Thoracic aorta (tissue), 2 donors: Measurements from ENCODE around the gene PLCB1. TPM values are rescaled to one million over a fixed set of nuclear protein-coding genes. Genes with fewer than 3 reads are reported as not detected.

Experiments used
- ATAC-seq: fragments of 150-250 bp; one replicate; pipeline ENCODE4 v1.8.0; 2017; ENCODE audit warnings: low read depth; ENCODE audit not compliant: insufficient number of reproducible peaks, low FRiP score
- DNase-seq: peaks from one replicate; pipeline ENCODE4 v3.0.0-alpha.2; 2020; ENCODE audit warnings: low spot score
- H3K27ac ChIP-seq, 2 donors: fragments of 200-600 bp; sonication (generic); 1 replicate in 1 of 2; 2 replicates in 1 of 2; pipeline ENCODE4 v1.5.1; 2016; ENCODE audit warnings: mild to moderate bottlenecking in 2 of 2, moderate library complexity in 2 of 2
- H3K27me3 ChIP-seq: fragments of 200-600 bp; sonication (generic); replicated peaks from 2 replicates; pipeline ENCODE4 v1.6.0; 2016; ENCODE audit warnings: mild to moderate bottlenecking; ENCODE audit not compliant: insufficient read depth
- H3K36me3 ChIP-seq: fragments of 200-600 bp; sonication (generic); one replicate; pipeline ENCODE4 v1.5.1; 2016
- H3K4me1 ChIP-seq, 2 donors: fragments of 200-600 bp; sonication (generic); 1 replicate in 1 of 2; 2 replicates in 1 of 2; pipeline versions ENCODE4 v1.5.1 to v1.6.0; 2016; ENCODE audit warnings: low read depth in 2 of 2, mild to moderate bottlenecking in 1 of 2; ENCODE audit not compliant: control insufficient read depth in 1 of 2
- H3K4me3 ChIP-seq: fragments of 200-600 bp; sonication (generic); 2 replicates; pipeline ENCODE4 v1.5.1; 2016; ENCODE audit warnings: mild to moderate bottlenecking
- H3K9me3 ChIP-seq: fragments of 200-600 bp; sonication (generic); 2 replicates; pipeline ENCODE4 v1.5.1; 2016
- total RNA-seq, 2 donors: library from RNA; depleted of rRNA; stranded (reverse); fragments of >200 nt; gene quantifications; one replicate each; pipeline versions ENCODE4 v1.1.0 to v1.2.3, GENCODE V29; 2016
- TF ChIP-seq, protein P1 (sequence below): fragments of 200-600 bp; sonication (generic); IDR thresholded peaks from one replicate; pipeline ENCODE4 v1.5.1; 2019; ENCODE audit warnings: antibody characterized with exemption

Gene PLCB1
- total RNA-seq, 2 donors from 2014 or later: 10.8 to 16.3 TPM

DNA sequence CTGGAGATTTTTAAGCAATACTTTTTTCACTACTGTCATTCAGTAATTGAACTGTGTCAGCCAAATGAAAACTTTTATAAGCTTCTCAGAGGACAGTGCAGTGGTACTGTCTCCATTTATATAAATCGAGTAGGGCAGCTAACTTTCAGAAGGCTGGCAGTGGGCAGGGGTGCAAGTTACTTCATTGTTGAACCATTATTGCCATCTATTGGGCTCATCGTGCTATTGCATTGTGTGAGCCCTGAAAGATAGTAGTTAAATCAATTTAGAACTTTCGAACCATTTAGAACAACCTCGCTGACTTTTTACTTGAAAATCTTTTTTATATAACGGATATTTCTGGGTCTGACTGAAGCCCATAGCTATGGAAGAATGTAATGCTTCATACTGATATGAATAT, 589.0 kb downstream of the PLCB1 start:
- TF ChIP-seq, protein P1, sequence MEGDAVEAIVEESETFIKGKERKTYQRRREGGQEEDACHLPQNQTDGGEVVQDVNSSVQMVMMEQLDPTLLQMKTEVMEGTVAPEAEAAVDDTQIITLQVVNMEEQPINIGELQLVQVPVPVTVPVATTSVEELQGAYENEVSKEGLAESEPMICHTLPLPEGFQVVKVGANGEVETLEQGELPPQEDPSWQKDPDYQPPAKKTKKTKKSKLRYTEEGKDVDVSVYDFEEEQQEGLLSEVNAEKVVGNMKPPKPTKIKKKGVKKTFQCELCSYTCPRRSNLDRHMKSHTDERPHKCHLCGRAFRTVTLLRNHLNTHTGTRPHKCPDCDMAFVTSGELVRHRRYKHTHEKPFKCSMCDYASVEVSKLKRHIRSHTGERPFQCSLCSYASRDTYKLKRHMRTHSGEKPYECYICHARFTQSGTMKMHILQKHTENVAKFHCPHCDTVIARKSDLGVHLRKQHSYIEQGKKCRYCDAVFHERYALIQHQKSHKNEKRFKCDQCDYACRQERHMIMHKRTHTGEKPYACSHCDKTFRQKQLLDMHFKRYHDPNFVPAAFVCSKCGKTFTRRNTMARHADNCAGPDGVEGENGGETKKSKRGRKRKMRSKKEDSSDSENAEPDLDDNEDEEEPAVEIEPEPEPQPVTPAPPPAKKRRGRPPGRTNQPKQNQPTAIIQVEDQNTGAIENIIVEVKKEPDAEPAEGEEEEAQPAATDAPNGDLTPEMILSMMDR: peak; percentile 29
- no peak for ATAC-seq
- no peak overlapping the region for H3K4me3 ChIP-seq
- H3K27ac ChIP-seq: no peak overlapping the region
- H3K9me3 ChIP-seq: no peaks in the 10 kb centered on the region
- H3K27me3 ChIP-seq: no peaks in the 10 kb centered on the region
- DNase-seq: no peak
- no peaks in the 10 kb centered on the region for H3K36me3 ChIP-seq
- no peaks in the 10 kb centered on the region for H3K4me1 ChIP-seq

DNA sequence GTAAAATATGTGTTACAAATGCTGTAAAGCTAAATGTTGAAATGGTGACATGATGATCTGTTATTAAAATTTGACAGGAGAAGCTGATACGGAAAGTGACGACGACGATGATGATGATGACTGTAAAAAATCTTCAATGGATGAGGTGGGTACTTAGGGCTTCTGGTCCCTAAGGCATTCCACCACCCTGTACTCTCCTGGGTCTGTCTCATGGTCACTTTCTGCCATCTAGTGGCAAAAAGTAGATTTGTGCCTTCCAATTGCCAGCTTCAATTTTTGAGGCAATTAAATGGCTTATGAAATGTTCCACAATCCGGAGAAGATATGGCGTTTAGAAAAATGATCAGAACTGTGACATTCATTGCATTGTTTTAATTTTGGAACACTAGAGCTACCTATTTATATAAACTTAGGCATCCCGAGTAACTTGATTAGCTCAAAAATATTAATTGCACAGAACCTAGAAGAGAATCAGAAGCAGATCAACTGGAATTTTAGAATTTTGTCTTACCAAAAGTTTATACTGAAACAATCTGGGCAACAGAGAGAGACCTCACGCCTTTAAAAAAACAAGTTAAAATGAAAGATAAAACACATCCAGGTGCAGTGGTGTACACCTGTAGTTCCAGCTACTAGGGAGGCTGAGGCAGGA, 590.3 kb downstream of the PLCB1 start:
- TF ChIP-seq, protein P1: peak; percentile 52
- H3K9me3 ChIP-seq: no peaks in the 10 kb centered on the region
- no peak for ATAC-seq
- H3K27me3 ChIP-seq: no peaks in the 10 kb centered on the region
- H3K4me1 ChIP-seq: no peaks in the 10 kb centered on the region
- no peak overlapping the region for H3K27ac ChIP-seq
- no peaks in the 10 kb centered on the region for H3K36me3 ChIP-seq
- DNase-seq: no peak
- no peak overlapping the region for H3K4me3 ChIP-seq

DNA sequence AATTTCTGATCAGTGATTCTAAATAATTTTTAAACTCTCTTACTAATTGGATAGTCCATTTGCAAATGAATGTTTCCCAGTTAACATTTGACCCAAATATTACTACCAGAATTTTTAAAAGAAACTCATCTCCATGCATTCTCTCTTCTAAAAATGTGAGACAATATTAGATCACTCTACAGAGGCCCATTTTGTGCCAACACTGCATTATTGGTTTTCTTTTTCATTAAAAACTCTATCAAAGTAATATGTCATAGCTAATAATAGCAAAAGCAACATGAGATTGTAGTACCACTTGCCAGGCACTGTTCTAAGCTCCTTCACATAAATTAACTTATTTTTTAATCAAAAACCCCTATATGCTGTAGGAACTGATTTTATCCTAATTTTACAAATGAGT, 591.2 kb downstream of the PLCB1 start:
- Histone ChIP-seq H3K27me3 (no peaks in the 10 kb centered on the region), H3K4me3 (no peak overlapping the region), H3K4me1 (no peaks in the 10 kb centered on the region), H3K36me3 (no peaks in the 10 kb centered on the region), H3K9me3 (no peaks in the 10 kb centered on the region), H3K27ac (no peak overlapping the region)
- ATAC-seq: no peak
- DNase-seq: no peak
- TF ChIP-seq, protein P1: no peak

DNA sequence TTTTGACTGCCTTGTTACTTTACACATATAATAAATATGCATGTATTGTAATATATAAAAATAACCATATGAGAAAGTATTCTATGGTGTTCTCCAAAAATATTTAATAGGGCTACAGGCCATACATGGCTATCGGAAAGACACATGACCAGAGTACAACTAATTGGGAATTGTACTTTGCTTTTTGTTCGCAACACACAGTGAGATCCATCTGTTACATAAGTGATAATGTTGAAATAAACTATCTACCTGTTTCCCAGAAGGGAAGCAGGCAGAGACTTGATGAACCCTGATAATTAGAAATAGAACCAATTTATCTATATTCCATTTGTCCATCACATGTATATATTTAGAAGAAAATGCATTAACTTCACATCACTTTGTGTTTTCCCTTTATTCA, 592.8 kb downstream of the PLCB1 start:
- H3K36me3 ChIP-seq: no peaks in the 10 kb centered on the region
- TF ChIP-seq, protein P1: no peak
- ATAC-seq (no peak), DNase-seq (no peak)
- no peak overlapping the region for H3K4me3 ChIP-seq
- H3K9me3 ChIP-seq: no peaks in the 10 kb centered on the region
- H3K27me3 ChIP-seq: no peaks in the 10 kb centered on the region
- H3K4me1 ChIP-seq: no peaks in the 10 kb centered on the region
- no peak overlapping the region for H3K27ac ChIP-seq

DNA sequence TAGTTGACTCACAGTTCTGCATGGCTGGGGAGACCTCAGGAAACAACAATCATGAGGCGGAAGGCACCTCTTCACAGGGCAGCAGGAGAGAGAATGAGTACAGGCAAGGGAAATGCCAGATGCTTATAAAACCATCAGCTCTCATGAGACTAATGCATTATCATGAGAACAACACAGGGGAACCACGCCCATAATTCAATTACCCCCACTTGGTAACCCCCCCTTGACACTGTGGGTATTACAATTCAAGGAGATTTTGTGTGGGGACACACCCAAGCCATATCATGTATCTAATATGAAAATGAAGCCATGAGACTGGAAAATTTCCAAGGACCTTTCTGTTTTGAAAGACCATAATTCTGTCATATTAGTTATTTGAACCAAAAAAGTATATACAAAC, 594.4 kb downstream of the PLCB1 start:
- no peak overlapping the region for H3K27ac ChIP-seq

More for the DNA sequence above, 594.4 kb downstream of the PLCB1 start:
- H3K9me3 ChIP-seq: no peaks in the 10 kb centered on the region
- no peak overlapping the region for H3K4me3 ChIP-seq
- DNase-seq (no peak), ATAC-seq (no peak)
- H3K36me3 ChIP-seq: no peaks in the 10 kb centered on the region
- H3K27me3 ChIP-seq: no peaks in the 10 kb centered on the region
- TF ChIP-seq, protein P1: no peak
- no peaks in the 10 kb centered on the region for H3K4me1 ChIP-seq
